Measurements from ENCODE around the gene TM6SF1. TPM values are rescaled to one million over a fixed set of nuclear protein-coding genes. Genes with fewer than 3 reads are reported as not detected.

TM6SF1 gene
- polyA plus RNA-seq, 1 donor, result 3.2 TPM

DNA sequence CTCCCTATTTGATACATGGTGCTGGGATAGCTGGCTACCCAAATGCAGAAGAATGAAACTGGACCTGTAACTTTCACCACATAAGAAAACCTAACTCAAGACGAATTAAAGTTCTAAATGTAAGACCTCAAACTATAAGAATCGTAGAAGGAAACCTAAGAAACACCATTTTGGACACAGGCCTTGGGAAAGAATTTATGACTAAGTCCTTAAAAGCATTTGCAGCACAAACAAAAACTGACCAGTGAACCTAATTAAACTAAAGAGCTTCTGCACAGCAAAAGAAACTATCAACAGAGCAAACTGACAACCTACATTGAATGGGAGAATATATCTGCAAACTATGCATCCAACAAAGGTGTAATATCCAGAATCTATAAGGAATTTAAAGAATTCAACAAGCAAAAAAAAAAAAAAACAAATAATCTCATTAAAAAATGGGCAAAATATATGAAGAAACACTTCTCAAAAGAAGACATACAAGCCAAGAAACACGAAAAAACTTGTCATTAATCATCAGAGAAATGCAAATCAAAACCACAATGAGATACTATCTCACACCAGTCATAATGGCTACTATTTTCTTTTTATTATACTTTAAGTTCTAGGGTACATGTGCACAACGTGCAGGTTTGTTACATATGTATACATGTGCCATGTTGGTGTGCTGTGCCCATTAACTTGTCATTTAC lies 63.2 kb downstream of the TM6SF1 start:
- DNase-seq, result no peak

- no peak for DNase-seq
Observed at GRCh38 chr15:83174891-83175290, 67.4 kb downstream of the TM6SF1 start.

GRCh38 chr15:83178390-83178789 lies 70.9 kb downstream of the TM6SF1 start:
- DNase-seq, result no peak

DNA sequence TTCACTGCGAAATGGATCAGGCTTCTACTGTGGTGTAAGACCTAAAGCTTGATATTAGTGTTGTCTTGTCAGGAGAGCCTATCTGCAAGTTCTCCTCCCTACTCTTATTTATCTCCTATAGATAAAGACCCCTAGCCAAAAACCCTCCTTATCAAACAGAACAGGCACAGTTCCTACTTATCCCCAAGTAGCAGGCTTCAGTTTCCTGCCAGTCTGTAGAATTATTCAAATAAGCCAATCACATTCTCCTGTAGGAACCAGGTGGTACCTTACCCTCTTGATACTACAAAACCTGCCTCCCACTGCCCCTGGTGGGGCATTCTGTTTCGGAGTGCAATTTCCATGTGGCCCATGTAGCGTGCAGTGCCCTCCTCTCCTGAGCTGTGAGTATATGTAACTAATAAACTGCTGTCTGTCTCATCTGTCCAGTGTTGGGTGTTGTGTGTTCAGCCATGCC lies 71.5 kb downstream of the TM6SF1 start:
- no peak for DNase-seq

GRCh38 chr15:83185561-83185960 lies 78.1 kb downstream of the TM6SF1 start:
- DNase-seq, result no peak

Other genes with a start within 250 kb of the TM6SF1 start
- 33.7 TPM for gene HOMER2, start 154.9 kb upstream of the TM6SF1 start, polyA plus RNA-seq (ENCODE audit: insufficient read length)
- gene RAMAC, start 121.4 kb upstream of the TM6SF1 start, polyA plus RNA-seq (ENCODE audit: insufficient read length), result 44.1 TPM
- gene C15orf40, start 96.0 kb upstream of the TM6SF1 start, polyA plus RNA-seq (ENCODE audit: insufficient read length), result 29.8 TPM
- gene BTBD1, start 40.4 kb upstream of the TM6SF1 start, polyA plus RNA-seq (ENCODE audit: insufficient read length), result 71.0 TPM
- gene HDGFL3, start 100.2 kb downstream of the TM6SF1 start, polyA plus RNA-seq (ENCODE audit: insufficient read length), result 96.4 TPM
- 0.17 TPM for gene BNC1, start 177.0 kb downstream of the TM6SF1 start, polyA plus RNA-seq (ENCODE audit: insufficient read length)